Fibroblast of lung (primary cell): Measurements from ENCODE around the gene HYAL1.

Source experiments
- CTCF ChIP-seq, 2 donors: IDR thresholded peaks in 1 of 2; conservative IDR thresholded peaks in 1 of 2; 1 replicate in 1 of 2; 2 replicates in 1 of 2; pipeline ENCODE4 v1.5.1; 2011 to 2012; ENCODE audit warnings: low read length in 2 of 2, control low read depth in 1 of 2, inconsistent platforms in 1 of 2, low read depth in 1 of 2, mild to moderate bottlenecking in 1 of 2
- EZH2 ChIP-seq: IDR thresholded peaks from 2 replicates; pipeline ENCODE4 v1.5.1; 2012; ENCODE audit warnings: low read length, control low read depth, mild to moderate bottlenecking; ENCODE audit errors: missing control alignments

- TF ChIP-seq CTCF (conservative IDR thresholded peaks at IDR 0.05 in 1 of 2, IDR thresholded peaks at IDR 0.05 in 1 of 2; ENCODE audit: low read depth in 1 of 2, low read length in 2 of 2) (no peak), EZH2 (no peak)
Observed at GRCh38 chr3:50317300-50317699, 13.9 kb upstream of the HYAL1 start.
